HUES48 (cell line): Measurements from ENCODE around the gene HOXD10.
A peak's percentile ranks its signal among the peaks of the same experiment; 100 is the strongest.

Experiments used
- H3K27ac ChIP-seq: one replicate; pipeline ENCODE4 v1.7.0; 2013; ENCODE audit warnings: low read depth, low read length, inconsistent platforms
- H3K27me3 ChIP-seq: 2 replicates; pipeline ENCODE4 v1.6.1; 2013; ENCODE audit warnings: mild to moderate bottlenecking, low read length; ENCODE audit not compliant: control insufficient read depth, insufficient read depth
- H3K36me3 ChIP-seq: 2 replicates; pipeline ENCODE4 v1.6.1; 2013; ENCODE audit warnings: low read length; ENCODE audit not compliant: control insufficient read depth, insufficient read depth
- H3K4me1 ChIP-seq: 2 replicates; pipeline ENCODE4 v1.6.1; 2013; ENCODE audit warnings: mild to moderate bottlenecking, low read length; ENCODE audit not compliant: control insufficient read depth, insufficient read depth
- H3K4me3 ChIP-seq: 2 replicates; pipeline ENCODE4 v1.5.1; 2013; ENCODE audit warnings: mild to moderate bottlenecking, low read depth, low read length
- H3K9ac ChIP-seq: 2 replicates; pipeline ENCODE4 v1.6.1; 2013; ENCODE audit warnings: mild to moderate bottlenecking, low read depth, low read length, moderate library complexity
- H3K9me3 ChIP-seq: 2 replicates; pipeline ENCODE4 v1.6.1; 2013; ENCODE audit warnings: low read length; ENCODE audit not compliant: control insufficient read depth, insufficient read depth

HOXD10 gene

GRCh38 chr2:176121190-176122051 lies 4.8 kb downstream of the HOXD10 start:
- H3K9ac ChIP-seq, result no peak overlapping the region
- H3K9me3 ChIP-seq, result peaks cover 3% of the 10 kb centered on the region; the same call in 1 of the 2 replicates
- no peaks in the 10 kb centered on the region for H3K36me3 ChIP-seq
- peaks cover 3% of the 10 kb centered on the region; the same call in 1 of the 2 replicates for H3K4me1 ChIP-seq
- H3K4me3 ChIP-seq, result no peak overlapping the region
- no peak overlapping the region for H3K27ac ChIP-seq
- peaks cover 100% of the 10 kb centered on the region for H3K27me3 ChIP-seq

GRCh38 chr2:176122052-176122682 lies 5.6 kb downstream of the HOXD10 start:
- H3K4me3 ChIP-seq, result peak overlapping the region; percentile 41; the same call in 1 of the 2 replicates
- H3K27me3 ChIP-seq, result peaks cover 100% of the 10 kb centered on the region
- H3K27ac ChIP-seq, result no peak overlapping the region
- H3K36me3 ChIP-seq, result no peaks in the 10 kb centered on the region
- H3K9ac ChIP-seq, result no peak overlapping the region
- no peaks in the 10 kb centered on the region for H3K9me3 ChIP-seq
- H3K4me1 ChIP-seq, result peaks cover 3% of the 10 kb centered on the region; the same call in 1 of the 2 replicates

GRCh38 chr2:176122683-176123410 lies 6.3 kb downstream of the HOXD10 start, which contains the start of gene HOXD9:
TSS of gene HOXD9 (plus strand) at chr2:176122719. CDS start at chr2:176122769, 50 bp downstream.
- H3K27me3 ChIP-seq, result peaks cover 100% of the 10 kb centered on the region
- H3K4me3 ChIP-seq, result peak within 1 kb of the TSS; percentile 41; the same call in 1 of the 2 replicates
- no peak within 1 kb of the TSS for H3K27ac ChIP-seq

GRCh38 chr2:176123411-176124109 lies 7.0 kb downstream of the HOXD10 start:
- Histone ChIP-seq H3K4me1 (peaks cover 8% of the 10 kb centered on the region; the same call in 1 of the 2 replicates), H3K9me3 (no peaks in the 10 kb centered on the region), H3K4me3 (no peak overlapping the region), H3K27me3 (peaks cover 100% of the 10 kb centered on the region), H3K36me3 (no peaks in the 10 kb centered on the region), H3K27ac (no peak overlapping the region), H3K9ac (no peak overlapping the region)

More at GRCh38 chr2:176122683-176123410, 6.3 kb downstream of the HOXD10 start, which contains the start of gene HOXD9:
- H3K9ac ChIP-seq, result no peak within 1 kb of the TSS
- peaks cover 3% of the 10 kb centered on the region; the same call in 1 of the 2 replicates for H3K4me1 ChIP-seq
- H3K9me3 ChIP-seq, result no peaks in the 10 kb centered on the region
- no peaks in the 10 kb centered on the region for H3K36me3 ChIP-seq

GRCh38 chr2:176124110-176124946 lies 7.8 kb downstream of the HOXD10 start:
- Histone ChIP-seq H3K4me3 (no peak overlapping the region), H3K27ac (no peak overlapping the region), H3K27me3 (peaks cover 100% of the 10 kb centered on the region)

GRCh38 chr2:176124947-176125771 lies 8.6 kb downstream of the HOXD10 start:
- Histone ChIP-seq H3K27ac (no peak overlapping the region), H3K27me3 (peaks cover 100% of the 10 kb centered on the region), H3K36me3 (no peaks in the 10 kb centered on the region), H3K4me1 (peaks cover 9% of the 10 kb centered on the region; the same call in 1 of the 2 replicates), H3K9me3 (no peaks in the 10 kb centered on the region), H3K9ac (no peak overlapping the region), H3K4me3 (no peak overlapping the region)

More at GRCh38 chr2:176124110-176124946, 7.8 kb downstream of the HOXD10 start:
- Histone ChIP-seq H3K9ac (no peak overlapping the region), H3K36me3 (no peaks in the 10 kb centered on the region), H3K9me3 (no peaks in the 10 kb centered on the region), H3K4me1 (peaks cover 9% of the 10 kb centered on the region; the same call in 1 of the 2 replicates)

GRCh38 chr2:176125772-176126054 lies 9.1 kb downstream of the HOXD10 start:
- Histone ChIP-seq H3K4me1 (peaks cover 9% of the 10 kb centered on the region; the same call in 1 of the 2 replicates), H3K36me3 (no peaks in the 10 kb centered on the region), H3K9ac (no peak overlapping the region), H3K9me3 (no peaks in the 10 kb centered on the region), H3K4me3 (no peak overlapping the region), H3K27me3 (peaks cover 100% of the 10 kb centered on the region), H3K27ac (no peak overlapping the region)

- H3K27ac ChIP-seq, result no peak overlapping the region
- no peaks in the 10 kb centered on the region for H3K36me3 ChIP-seq
- no peak overlapping the region for H3K4me3 ChIP-seq
- H3K9me3 ChIP-seq, result no peaks in the 10 kb centered on the region
- peaks cover 6% of the 10 kb centered on the region; the same call in 1 of the 2 replicates for H3K4me1 ChIP-seq
- H3K27me3 ChIP-seq, result peaks cover 100% of the 10 kb centered on the region
- H3K9ac ChIP-seq, result no peak overlapping the region
Measured at GRCh38 chr2:176126929-176127773, 10.6 kb downstream of the HOXD10 start.

GRCh38 chr2:176127774-176128072 lies 11.1 kb downstream of the HOXD10 start:
- no peaks in the 10 kb centered on the region for H3K36me3 ChIP-seq
- H3K27me3 ChIP-seq, result peaks cover 100% of the 10 kb centered on the region
- H3K4me1 ChIP-seq, result peaks cover 10% of the 10 kb centered on the region
- H3K27ac ChIP-seq, result no peak overlapping the region
- H3K9ac ChIP-seq, result no peak overlapping the region
- H3K4me3 ChIP-seq, result no peak overlapping the region
- no peaks in the 10 kb centered on the region for H3K9me3 ChIP-seq
